H1 (cell line): ENCODE results near the gene PCDH19. TPM values are rescaled to one million over a fixed set of nuclear protein-coding genes. Genes with fewer than 3 reads are reported as not detected.

ENCODE experiments used
- CTCF ChIA-PET: fragments of 300-600 bp; sonication (Branson Sonifier 250); formaldehyde crosslinking; loops from one replicate; lab custom pipeline; 2021; ENCODE audit not compliant: partially characterized antibody; lab: Charles Lee
- POLR2A ChIA-PET: fragments of 300-600 bp; sonication (Branson Sonifier 250); formaldehyde crosslinking; loops from one replicate; lab custom pipeline; 2021; ENCODE audit warnings: inconsistent platforms; ENCODE audit not compliant: partially characterized antibody; lab: Charles Lee
- DNase-seq, 2 experiments: peaks; one replicate each; pipeline versions ENCODE4 v3.0.0 to v3.0.0-alpha.2; 2010 to 2022; ENCODE audit warnings: low spot score in 2 of 2, low read depth in 1 of 2, mixed read lengths in 1 of 2
- FAIRE-seq: peaks from 2 replicates; lab custom pipeline; 2011; peaks lifted over from hg19 to GRCh38; lab: Jason Lieb, UNC
- H2AFZ ChIP-seq: 2 replicates; pipeline ENCODE4 v1.8.1; 2012; ENCODE audit warnings: low read length, inconsistent platforms
- H2AK5ac ChIP-seq: 2 replicates; pipeline ENCODE4 v1.6.1; 2013; ENCODE audit warnings: low read depth, low read length
- H2BK120ac ChIP-seq: replicated peaks from 2 replicates; pipeline ENCODE3; 2013; ENCODE audit warnings: low read depth, low read length, inconsistent platforms
- H2BK12ac ChIP-seq: 2 replicates; pipeline ENCODE4 v1.6.1; 2013; ENCODE audit warnings: low read depth, low read length
- H2BK15ac ChIP-seq: 2 replicates; pipeline ENCODE4 v1.6.1; 2013; ENCODE audit warnings: low read length
- H2BK20ac ChIP-seq: 2 replicates; pipeline ENCODE4 v1.6.1; 2013; ENCODE audit warnings: low read length
- H2BK5ac ChIP-seq: 2 replicates; pipeline ENCODE4 v1.6.1; 2013; ENCODE audit warnings: low read depth, low read length
- H3K14ac ChIP-seq: 2 replicates; pipeline ENCODE4 v1.6.1; 2013; ENCODE audit warnings: inconsistent platforms; ENCODE audit not compliant: insufficient read length
- H3K18ac ChIP-seq: 2 replicates; pipeline ENCODE4 v1.6.1; 2013; ENCODE audit warnings: low read length; ENCODE audit errors: extremely low read depth
- H3K23ac ChIP-seq: 2 replicates; pipeline ENCODE4 v1.6.1; 2013; ENCODE audit warnings: inconsistent platforms; ENCODE audit not compliant: insufficient read length
- H3K23me2 ChIP-seq: 2 replicates; pipeline ENCODE4 v1.6.1; 2013; ENCODE audit warnings: low read depth, low read length
- H3K27ac ChIP-seq: 2 replicates; pipeline ENCODE4 v1.6.1; 2011; ENCODE audit warnings: low read depth, low read length, inconsistent platforms
- H3K27me3 ChIP-seq, 4 experiments: replicated peaks in 1 of 4; 1 replicate in 1 of 4; 2 replicates in 3 of 4; pipeline versions ENCODE4 v1.6.1 to v1.8.1; 2011 to 2013; ENCODE audit warnings: low read length in 3 of 4, mild to moderate bottlenecking in 3 of 4, inconsistent platforms in 2 of 4, mixed read lengths in 2 of 4, moderate library complexity in 1 of 4; ENCODE audit not compliant: control insufficient read depth in 3 of 4, insufficient read depth in 3 of 4; ENCODE audit errors: extremely low read depth in 1 of 4
- H3K36me3 ChIP-seq, 4 experiments: 2 replicates each; pipeline versions ENCODE4 v1.6.1 to v1.8.1; 2011 to 2013; ENCODE audit warnings: mild to moderate bottlenecking in 4 of 4, low read length in 3 of 4, moderate library complexity in 2 of 4, control low read depth in 1 of 4, inconsistent platforms in 1 of 4; ENCODE audit not compliant: insufficient read depth in 4 of 4, control insufficient read depth in 2 of 4
- H3K4ac ChIP-seq: replicated peaks from 2 replicates; pipeline ENCODE3; 2013; ENCODE audit warnings: low read length, low read depth, mixed read lengths, inconsistent platforms; ENCODE audit not compliant: insufficient read length
- H3K4me1 ChIP-seq, 4 experiments: replicated peaks in 1 of 4; 1 replicate in 1 of 4; 2 replicates in 3 of 4; pipeline versions ENCODE4 v1.6.1 to v1.8.1; 2011 to 2013; ENCODE audit warnings: low read length in 3 of 4, inconsistent platforms in 2 of 4, mixed read lengths in 1 of 4; ENCODE audit not compliant: insufficient read depth in 4 of 4, control insufficient read depth in 3 of 4
- H3K4me2 ChIP-seq, 2 experiments: 2 replicates each; pipeline versions ENCODE4 v1.6.1 to v1.8.1; 2011 to 2013; ENCODE audit warnings: low read depth in 2 of 2, low read length in 2 of 2, control low read depth in 1 of 2, inconsistent platforms in 1 of 2, mild to moderate bottlenecking in 1 of 2; ENCODE audit not compliant: insufficient read depth in 1 of 2
- H3K4me3 ChIP-seq, 4 experiments: fragments of 200-600, 300-600 bp in 1 of 4; sonication (generic), shearing (Covaris generic), sonication (Bioruptor Twin) in 1 of 4; 2 replicates each; pipeline versions ENCODE4 v1.5.1 to v1.8.1; 2011 to 2016; ENCODE audit warnings: low read length in 4 of 4, low read depth in 3 of 4, control low read depth in 2 of 4, inconsistent platforms in 2 of 4, mild to moderate bottlenecking in 2 of 4, mixed read lengths in 1 of 4, moderate library complexity in 1 of 4; ENCODE audit not compliant: insufficient read depth in 2 of 4; ENCODE audit errors: extremely low read depth in 1 of 4
- H3K56ac ChIP-seq: replicated peaks from 2 replicates; pipeline ENCODE3; 2013; ENCODE audit warnings: low read depth, mild to moderate bottlenecking, mixed read lengths, low read length, inconsistent platforms; ENCODE audit not compliant: insufficient read length
- H3K79me1 ChIP-seq: 2 replicates; pipeline ENCODE4 v1.6.1; 2013; ENCODE audit warnings: low read depth, low read length, control low read depth
- H3K79me2 ChIP-seq, 2 experiments: 2 replicates each; pipeline versions ENCODE4 v1.6.1 to v1.8.1; 2012 to 2013; ENCODE audit warnings: low read length in 2 of 2, mild to moderate bottlenecking in 2 of 2, inconsistent platforms in 1 of 2; ENCODE audit not compliant: insufficient read depth in 2 of 2, control insufficient read depth in 1 of 2
- H3K9ac ChIP-seq, 4 experiments: replicated peaks in 1 of 4; 1 replicate in 1 of 4; 2 replicates in 3 of 4; pipeline versions ENCODE4 v1.6.1 to v1.8.1; 2011 to 2013; ENCODE audit warnings: low read depth in 3 of 4, low read length in 3 of 4, control low read depth in 2 of 4, mild to moderate bottlenecking in 2 of 4, moderate library complexity in 2 of 4, inconsistent platforms in 1 of 4; ENCODE audit errors: extremely low read depth in 1 of 4
- H3K9me3 ChIP-seq, 2 experiments: 2 replicates each; pipeline versions ENCODE4 v1.6.1 to v1.8.1; 2012 to 2013; ENCODE audit warnings: mild to moderate bottlenecking in 2 of 2, moderate library complexity in 2 of 2, control low read depth in 1 of 2, inconsistent platforms in 1 of 2, low read depth in 1 of 2, low read length in 1 of 2, mixed read lengths in 1 of 2; ENCODE audit not compliant: insufficient read depth in 2 of 2
- H4K20me1 ChIP-seq, 2 experiments: replicated peaks in 1 of 2; 2 replicates each; pipeline versions ENCODE3 to v1.8.1; 2011 to 2013; ENCODE audit warnings: inconsistent platforms in 2 of 2, low read length in 2 of 2, mild to moderate bottlenecking in 1 of 2; ENCODE audit not compliant: insufficient read depth in 2 of 2, control insufficient read depth in 1 of 2
- H4K5ac ChIP-seq: 2 replicates; pipeline ENCODE4 v1.6.1; 2013; ENCODE audit warnings: low read length, low read depth, mixed read lengths, inconsistent platforms; ENCODE audit not compliant: insufficient read length
- H4K8ac ChIP-seq: 2 replicates; pipeline ENCODE4 v1.8.0; 2013; ENCODE audit warnings: mild to moderate bottlenecking, moderate library complexity, low read length, inconsistent platforms; ENCODE audit not compliant: insufficient read depth; ENCODE audit errors: extremely low read depth
- H4K91ac ChIP-seq: replicated peaks from 2 replicates; pipeline ENCODE3; 2013; ENCODE audit warnings: low read length, mixed read lengths, inconsistent platforms; ENCODE audit not compliant: insufficient read length
- CEBPB ChIP-seq: IDR thresholded peaks from 2 replicates; pipeline ENCODE4 v1.6.1; 2012; ENCODE audit warnings: low read depth, low read length
- CTBP2 ChIP-seq: IDR thresholded peaks from 2 replicates; pipeline ENCODE4 v1.7.0; 2011; ENCODE audit warnings: borderline replicate concordance, mild to moderate bottlenecking, moderate library complexity, mixed read lengths, low read length; ENCODE audit not compliant: insufficient read depth, insufficient read length
- EZH2 ChIP-seq: fragments of 200-600 bp; sonication (generic); IDR thresholded peaks from 2 replicates; pipeline ENCODE4 v1.7.1; 2012; ENCODE audit warnings: low read depth, mild to moderate bottlenecking, moderate library complexity, low read length, inconsistent platforms; ENCODE audit not compliant: severe bottlenecking
- KDM1A ChIP-seq: fragments of 200-600, 300-600 bp; sonication (generic); IDR thresholded peaks from 2 replicates; pipeline ENCODE4 v1.7.1; 2016; ENCODE audit warnings: mild to moderate bottlenecking, low read length, borderline replicate concordance
- RAD21 ChIP-seq, 2 experiments: IDR thresholded peaks in 1 of 2; conservative IDR thresholded peaks in 1 of 2; 2 replicates each; pipeline ENCODE4 v1.6.1; 2011; ENCODE audit warnings: low read depth in 2 of 2, low read length in 2 of 2, improper control_type of control experiment in 1 of 2, inconsistent platforms in 1 of 2, mild to moderate bottlenecking in 1 of 2, moderate library complexity in 1 of 2
- RXRA ChIP-seq: IDR thresholded peaks from 2 replicates; pipeline ENCODE4 v1.6.1; 2011; ENCODE audit warnings: low read depth, mild to moderate bottlenecking, low read length, moderate library complexity; ENCODE audit not compliant: insufficient read depth
- SP1 ChIP-seq: IDR thresholded peaks from 2 replicates; pipeline ENCODE4 v1.6.1; 2011; ENCODE audit warnings: low read depth, low read length
- SP4 ChIP-seq: IDR thresholded peaks from 2 replicates; pipeline ENCODE4 v1.6.1; 2012; ENCODE audit warnings: low read length, inconsistent platforms
- SUZ12 ChIP-seq: fragments of 200-600 bp; sonication (generic); IDR thresholded peaks from 2 replicates; pipeline ENCODE4 v1.6.1; 2012; ENCODE audit warnings: mild to moderate bottlenecking, inconsistent platforms, low read length, moderate library complexity, mixed read lengths
- TBP ChIP-seq: IDR thresholded peaks from 2 replicates; pipeline ENCODE4 v1.6.1; 2011; ENCODE audit warnings: low read depth, low read length, improper control_type of control experiment
- YY1 ChIP-seq: IDR thresholded peaks from 2 replicates; pipeline ENCODE4 v1.6.1; 2011; ENCODE audit warnings: low read depth, mild to moderate bottlenecking, low read length
- WGBS, 2 experiments: shearing (Covaris generic) in 1 of 2; methylation state at CpG; one replicate each; pipeline versions ENCODE4 v1.1.6 to v1.1.7; 2013 to 2015; ENCODE audit warnings: low lambda C conversion rate in 2 of 2, mixed read lengths in 2 of 2, inconsistent platforms in 1 of 2, low coverage in 1 of 2, missing lambda C conversion rate in 1 of 2; ENCODE audit not compliant: insufficient replicate concordance in 2 of 2, insufficient coverage in 1 of 2, insufficient read length in 1 of 2; ENCODE audit errors: extremely low coverage in 1 of 2, missing lambda C conversion rate in 1 of 2; 5-methylcytosine and 5-hydroxymethylcytosine counted together
- polyA plus RNA-seq, 7 experiments: library from polyadenylated mRNA; depleted of rRNA in 3 of 7; stranded (reverse) in 5 of 7; unstranded in 2 of 7; fragments of >200 nt in 5 of 7; fragments of 200-250 nt in 2 of 7; gene quantifications; 1 replicate in 5 of 7; 2 replicates in 1 of 7; 4 replicates in 1 of 7; pipeline versions ENCODE4 v1.2.1 to v1.2.3, GENCODE V29; 2011 to 2013; ENCODE audit warnings: missing spikeins in 2 of 7, mixed read lengths in 2 of 7
- total RNA-seq: library from RNA; stranded (reverse); fragmentation: NEBNext Ultra II Directional; extraction: Animal tissue kit (Norgen Biotek cat#: 25700); gene quantifications from 2 replicates; pipeline ENCODE4 v1.2.1, GENCODE V29; 2021
- TF ChIP-seq, protein P1 (sequence below), 3 experiments: IDR thresholded peaks; 1 replicate in 2 of 3; 2 replicates in 1 of 3; pipeline versions ENCODE4 v1.5.1 to v1.6.1; 2011; ENCODE audit warnings: low read length in 3 of 3, mild to moderate bottlenecking in 3 of 3, inconsistent platforms in 2 of 3, low read depth in 1 of 3, moderate library complexity in 1 of 3; ENCODE audit not compliant: insufficient read depth in 1 of 3; ENCODE audit errors: control extremely low read depth in 1 of 3

Gene PCDH19
- total and polyA plus RNA-seq, 2 of the 8 experiments (the other 6 are each of a cell fraction or from before 2014, with no cell fraction given) = 0.12 to 1.2 TPM

DNA sequence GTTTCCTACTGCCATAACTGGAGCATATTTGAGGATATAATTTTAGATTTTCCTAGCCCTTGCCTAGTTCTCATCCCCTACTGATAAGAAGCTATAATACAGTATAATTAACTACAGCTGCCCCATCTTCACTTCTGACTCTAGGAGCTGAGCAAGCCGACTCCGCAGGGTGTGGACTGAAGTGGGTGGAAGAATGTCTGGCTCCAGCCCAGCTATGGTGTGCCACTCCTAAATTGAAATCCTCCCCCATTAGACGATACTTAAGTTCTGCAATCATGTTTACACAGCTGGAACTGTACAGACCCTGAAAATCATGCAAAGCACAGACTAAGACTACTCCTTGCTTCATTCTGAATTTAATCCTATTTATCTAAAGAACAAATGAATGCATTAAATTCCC lies 93.1 kb downstream of the PCDH19 start:
- H4K20me1 ChIP-seq = no peaks in the 10 kb centered on the region
- no peak overlapping the region for H4K5ac ChIP-seq
- no peak overlapping the region for H3K56ac ChIP-seq
- H2AFZ ChIP-seq = no peak overlapping the region
- H4K8ac ChIP-seq = no peak overlapping the region
- no peak overlapping the region for H4K91ac ChIP-seq
- no peak overlapping the region for H3K9ac ChIP-seq
- no peak overlapping the region for H3K4me2 ChIP-seq
- H3K27ac ChIP-seq = no peak overlapping the region
- H3K4ac ChIP-seq = no peak overlapping the region
- H3K23me2 ChIP-seq = no peaks in the 10 kb centered on the region
- H3K23ac ChIP-seq = no peak overlapping the region
- no peaks in the 10 kb centered on the region for H3K4me1 ChIP-seq
- H3K27me3 ChIP-seq = no peaks in the 10 kb centered on the region
- H2BK12ac ChIP-seq = no peak overlapping the region
- H3K79me1 ChIP-seq = no peaks in the 10 kb centered on the region
- H3K36me3 ChIP-seq = no peaks in the 10 kb centered on the region
- 88% methylated on average over 3 of the region's 3 CpGs; no CpG with 5 or more reads in 1 of the 2 experiments for WGBS, 2 experiments
- H2BK5ac ChIP-seq = no peak overlapping the region
- H2BK15ac ChIP-seq = no peak overlapping the region
- no peaks in the 10 kb centered on the region for H3K79me2 ChIP-seq
- no peak overlapping the region for H3K14ac ChIP-seq
- H3K4me3 ChIP-seq = no peak overlapping the region
- no peak overlapping the region for H2BK120ac ChIP-seq
- ChIA-PET CTCF (interaction anchor here (1.5 kb wide), 1 partner anchor 96 kb away, joined by 3 read pairs; no protein-coding TSS in a partner anchor), POLR2A (no interaction called here)
- DNase-seq (no peak), FAIRE-seq (no peak)
- no peak overlapping the region for H2AK5ac ChIP-seq
- no peaks in the 10 kb centered on the region for H3K9me3 ChIP-seq
- no peak overlapping the region for H2BK20ac ChIP-seq
- H3K18ac ChIP-seq = no peak overlapping the region
- no peak for TF ChIP-seq EZH2
- TF ChIP-seq, protein P1, sequence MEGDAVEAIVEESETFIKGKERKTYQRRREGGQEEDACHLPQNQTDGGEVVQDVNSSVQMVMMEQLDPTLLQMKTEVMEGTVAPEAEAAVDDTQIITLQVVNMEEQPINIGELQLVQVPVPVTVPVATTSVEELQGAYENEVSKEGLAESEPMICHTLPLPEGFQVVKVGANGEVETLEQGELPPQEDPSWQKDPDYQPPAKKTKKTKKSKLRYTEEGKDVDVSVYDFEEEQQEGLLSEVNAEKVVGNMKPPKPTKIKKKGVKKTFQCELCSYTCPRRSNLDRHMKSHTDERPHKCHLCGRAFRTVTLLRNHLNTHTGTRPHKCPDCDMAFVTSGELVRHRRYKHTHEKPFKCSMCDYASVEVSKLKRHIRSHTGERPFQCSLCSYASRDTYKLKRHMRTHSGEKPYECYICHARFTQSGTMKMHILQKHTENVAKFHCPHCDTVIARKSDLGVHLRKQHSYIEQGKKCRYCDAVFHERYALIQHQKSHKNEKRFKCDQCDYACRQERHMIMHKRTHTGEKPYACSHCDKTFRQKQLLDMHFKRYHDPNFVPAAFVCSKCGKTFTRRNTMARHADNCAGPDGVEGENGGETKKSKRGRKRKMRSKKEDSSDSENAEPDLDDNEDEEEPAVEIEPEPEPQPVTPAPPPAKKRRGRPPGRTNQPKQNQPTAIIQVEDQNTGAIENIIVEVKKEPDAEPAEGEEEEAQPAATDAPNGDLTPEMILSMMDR (IDR thresholded peaks at IDR 0.05; ENCODE audit: control extremely low read depth in 1 of 3, insufficient read depth in 1 of 3, low read depth in 1 of 3, low read length in 3 of 3) = no peak
- TF ChIP-seq SP4 = no peak
- no peak for TF ChIP-seq CEBPB
- TF ChIP-seq SUZ12 = no peak
- no peak for TF ChIP-seq RAD21 (IDR thresholded peaks at IDR 0.05 in 1 of 2, conservative IDR thresholded peaks at IDR 0.05 in 1 of 2; ENCODE audit: low read depth in 2 of 2, low read length in 2 of 2)
- TF ChIP-seq RXRA = no peak
- no peak for TF ChIP-seq KDM1A
- TF ChIP-seq TBP = no peak
- TF ChIP-seq CTBP2 = no peak
- no peak for TF ChIP-seq SP1
- no peak for TF ChIP-seq YY1
